Mammary epithelial cell (primary cell): Measurements from ENCODE around the gene PLG.

Source experiments
- CTCF ChIP-seq, 2 donors: IDR thresholded peaks in 1 of 2; conservative IDR thresholded peaks in 1 of 2; 2 replicates each; pipeline ENCODE4 v1.5.1; 2011 to 2012; ENCODE audit warnings: inconsistent platforms in 2 of 2, low read length in 2 of 2, mild to moderate bottlenecking in 2 of 2, control low read depth in 1 of 2, low read depth in 1 of 2; ENCODE audit not compliant: insufficient read depth in 1 of 2; ENCODE audit errors: extremely low read depth in 1 of 2
- EZH2 ChIP-seq: IDR thresholded peaks from 2 replicates; pipeline ENCODE4 v1.6.1; 2012; ENCODE audit warnings: low read length, inconsistent platforms, borderline replicate concordance

GRCh38 chr6:160691617-160692016, 10.4 kb upstream of the PLG start:
- no peak for TF ChIP-seq CTCF (conservative IDR thresholded peaks at IDR 0.05 in 1 of 2, IDR thresholded peaks at IDR 0.05 in 1 of 2; ENCODE audit: extremely low read depth in 1 of 2, insufficient read depth in 1 of 2, low read depth in 1 of 2, low read length in 2 of 2)
- TF ChIP-seq EZH2, result no peak
